GM12873 (cell line): ENCODE data around the gene TMEM150B.

ENCODE experiments used
- TF ChIP-seq, protein P1 (sequence below): IDR thresholded peaks from 2 replicates; pipeline ENCODE4 v1.5.1; 2012; ENCODE audit warnings: low read depth, mild to moderate bottlenecking, moderate library complexity, low read length, control low read depth; ENCODE audit not compliant: insufficient read depth; ENCODE audit errors: missing control alignments

Gene TMEM150B

DNA sequence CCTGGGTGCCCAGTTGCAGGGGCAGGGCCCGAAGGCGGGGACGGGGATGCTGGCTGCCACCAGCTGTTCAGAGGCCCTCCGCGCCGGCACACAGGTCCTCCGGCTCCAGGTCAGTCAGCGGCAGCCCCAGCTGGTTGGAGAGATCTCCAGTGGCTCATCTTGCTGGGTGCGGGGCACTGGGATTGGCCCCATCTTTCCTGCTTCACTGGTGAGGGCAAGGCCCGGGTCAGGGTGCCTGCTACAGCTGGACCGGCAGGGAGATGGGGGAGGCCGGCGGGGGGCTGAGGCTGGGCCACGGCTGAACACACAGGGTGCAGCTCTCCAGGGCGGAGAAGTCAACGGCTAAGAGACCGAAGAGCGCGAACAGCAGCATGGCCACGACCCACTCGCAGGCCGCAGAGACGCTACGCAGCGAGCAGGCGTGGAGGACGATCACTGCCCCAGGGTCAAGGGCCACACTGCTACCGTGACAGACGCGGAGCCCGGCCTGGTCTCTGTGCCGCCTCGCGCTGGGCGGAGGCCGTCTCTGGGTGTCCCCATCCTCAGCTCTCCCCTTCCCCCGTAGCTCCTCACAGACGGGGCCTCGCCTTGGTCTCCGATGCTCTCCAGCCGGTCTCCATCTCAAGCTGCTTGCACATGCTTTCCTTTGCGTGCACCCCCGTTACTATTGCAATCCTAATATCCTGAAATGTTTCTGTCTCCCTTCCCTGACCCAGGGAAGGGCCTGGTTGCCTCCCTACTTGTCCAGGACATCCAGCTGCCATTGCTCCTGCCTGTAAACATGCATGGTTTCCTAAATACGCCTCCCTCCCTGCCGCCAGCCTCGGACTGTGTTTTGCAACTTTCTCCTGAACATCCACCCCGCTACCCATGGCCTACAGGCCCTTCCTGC lies 12.3 kb downstream of the TMEM150B start:
- TF ChIP-seq, protein P1, sequence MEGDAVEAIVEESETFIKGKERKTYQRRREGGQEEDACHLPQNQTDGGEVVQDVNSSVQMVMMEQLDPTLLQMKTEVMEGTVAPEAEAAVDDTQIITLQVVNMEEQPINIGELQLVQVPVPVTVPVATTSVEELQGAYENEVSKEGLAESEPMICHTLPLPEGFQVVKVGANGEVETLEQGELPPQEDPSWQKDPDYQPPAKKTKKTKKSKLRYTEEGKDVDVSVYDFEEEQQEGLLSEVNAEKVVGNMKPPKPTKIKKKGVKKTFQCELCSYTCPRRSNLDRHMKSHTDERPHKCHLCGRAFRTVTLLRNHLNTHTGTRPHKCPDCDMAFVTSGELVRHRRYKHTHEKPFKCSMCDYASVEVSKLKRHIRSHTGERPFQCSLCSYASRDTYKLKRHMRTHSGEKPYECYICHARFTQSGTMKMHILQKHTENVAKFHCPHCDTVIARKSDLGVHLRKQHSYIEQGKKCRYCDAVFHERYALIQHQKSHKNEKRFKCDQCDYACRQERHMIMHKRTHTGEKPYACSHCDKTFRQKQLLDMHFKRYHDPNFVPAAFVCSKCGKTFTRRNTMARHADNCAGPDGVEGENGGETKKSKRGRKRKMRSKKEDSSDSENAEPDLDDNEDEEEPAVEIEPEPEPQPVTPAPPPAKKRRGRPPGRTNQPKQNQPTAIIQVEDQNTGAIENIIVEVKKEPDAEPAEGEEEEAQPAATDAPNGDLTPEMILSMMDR, result no peak

DNA sequence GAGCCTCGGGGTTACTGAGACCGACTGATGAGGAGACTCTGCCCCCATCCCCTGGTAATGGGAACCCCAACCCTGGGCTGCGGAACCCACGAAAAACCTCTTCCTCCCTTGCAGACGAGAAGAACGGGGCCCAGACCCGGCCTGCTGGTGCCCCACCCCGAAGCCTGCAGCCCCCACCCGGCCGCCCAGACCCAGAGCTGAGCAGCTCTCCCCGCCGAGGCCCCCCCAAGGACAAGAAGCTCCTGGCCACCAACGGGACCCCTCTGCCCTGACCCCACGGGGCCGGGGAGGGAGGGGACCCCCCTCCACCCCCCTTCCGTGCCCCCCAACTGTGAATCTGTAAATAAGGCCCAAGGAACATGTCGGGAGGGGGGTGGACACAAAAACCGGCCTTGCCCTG lies 13.3 kb downstream of the TMEM150B start:
- TF ChIP-seq, protein P1, result no peak

DNA sequence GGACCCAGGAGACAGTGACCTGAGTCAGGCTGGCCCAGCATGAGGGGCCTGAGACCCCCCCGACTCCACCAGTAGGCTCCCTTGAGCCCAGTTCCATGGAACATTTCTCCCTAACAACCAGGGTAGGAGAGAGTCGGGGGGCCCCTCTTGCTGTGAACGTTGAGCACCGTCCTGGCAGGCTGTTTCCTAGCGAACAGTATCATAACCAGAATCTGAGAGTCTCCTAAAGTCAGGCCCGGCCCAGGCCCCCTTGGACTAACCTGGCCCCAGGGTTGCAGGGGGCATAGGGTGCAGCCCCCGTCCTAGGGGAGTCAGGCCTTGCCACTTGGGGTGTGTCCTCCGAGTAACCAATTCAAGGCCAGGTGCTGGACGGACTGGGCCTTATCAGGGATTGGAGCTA lies 13.7 kb downstream of the TMEM150B start:
- TF ChIP-seq, protein P1, result no peak

DNA sequence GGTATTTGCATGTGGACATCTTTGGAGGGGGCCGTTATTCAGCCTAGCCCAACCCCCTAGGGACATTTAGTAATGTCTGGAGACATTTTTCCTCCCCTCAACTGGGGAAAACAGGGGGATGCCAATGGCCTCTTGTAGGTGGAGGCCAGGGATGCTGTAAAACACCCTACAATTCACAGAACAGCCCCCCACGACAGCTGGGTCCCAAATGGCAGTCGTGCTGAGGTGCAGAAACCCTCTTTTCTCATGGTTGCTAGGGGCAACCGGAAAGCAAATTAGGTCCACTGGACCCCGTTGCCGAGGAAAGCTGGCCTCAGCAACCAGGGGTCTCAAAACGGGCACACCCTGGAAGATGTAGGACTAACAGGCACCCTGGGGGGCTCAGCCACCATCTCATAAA lies 14.6 kb downstream of the TMEM150B start:
- TF ChIP-seq, protein P1, result no peak

DNA sequence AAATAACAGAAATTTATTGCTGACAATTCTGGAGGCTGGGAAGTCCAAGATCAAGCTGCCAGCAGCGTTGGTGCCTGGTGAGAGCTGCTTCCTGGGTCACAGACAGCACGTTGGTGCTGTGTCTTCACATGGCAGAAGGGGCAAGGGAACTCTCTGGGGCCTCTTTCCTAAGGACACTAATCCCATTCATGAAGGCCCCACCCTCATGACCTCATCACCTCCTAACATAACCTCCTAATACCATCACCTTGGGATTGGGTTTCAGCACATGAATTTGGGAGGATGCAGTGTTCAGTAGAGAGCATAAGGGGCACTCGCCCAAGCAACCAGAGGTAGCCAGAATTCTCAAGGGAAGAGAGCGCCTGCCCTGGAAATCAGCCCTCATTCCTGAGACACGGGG lies 15.7 kb downstream of the TMEM150B start:
- TF ChIP-seq, protein P1, result no peak

DNA sequence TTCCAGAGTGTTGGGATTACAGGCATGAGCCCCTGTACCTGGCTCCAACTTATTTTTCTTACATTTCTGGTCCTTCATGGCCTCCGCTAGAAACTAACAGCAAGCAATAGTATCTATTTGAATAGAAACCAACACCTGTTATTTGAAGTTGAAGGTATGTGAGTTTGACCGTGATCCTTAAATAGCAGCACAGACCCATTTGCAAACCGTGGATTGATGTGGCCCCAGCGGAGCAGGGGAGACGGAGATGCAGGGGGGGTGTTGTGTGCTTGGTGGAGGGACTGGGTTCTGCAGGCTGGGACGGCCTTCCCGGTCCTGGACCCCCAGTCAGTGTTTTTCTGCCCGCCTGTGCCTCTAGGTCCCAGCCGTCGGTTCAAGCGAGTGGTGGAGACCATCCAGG lies 16.9 kb downstream of the TMEM150B start:
- TF ChIP-seq, protein P1, result no peak

DNA sequence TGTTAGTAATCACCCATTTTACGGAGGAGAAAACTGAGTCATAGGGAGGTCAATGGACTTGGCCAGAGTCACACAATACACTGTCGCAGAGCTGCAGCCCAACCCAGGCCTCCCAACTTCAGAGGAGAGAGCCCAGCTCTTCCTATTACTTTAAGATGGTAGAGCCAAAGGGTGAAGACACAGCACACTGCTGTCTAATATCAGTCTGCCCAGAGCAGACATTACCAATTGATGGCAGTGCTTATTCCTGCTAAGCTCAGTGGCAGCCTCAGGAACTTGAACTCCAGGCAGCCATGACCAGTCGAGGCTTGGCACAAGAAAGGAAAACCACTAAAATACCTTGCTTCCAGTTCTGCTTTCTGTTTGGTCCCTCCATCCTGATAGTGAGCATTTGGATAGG lies 18.4 kb downstream of the TMEM150B start:
- TF ChIP-seq, protein P1, result no peak
